ENCODE measurements around the gene TIAM2.

TIAM2 gene

GRCh38 chr6:155132617-155133016 lies 137.5 kb downstream of the TIAM2 start:
- DNase-seq, result no peak

- DNase-seq, result no peak
These were observed 145.9 kb downstream of the TIAM2 start for GRCh38 chr6:155141002-155141401.

- DNase-seq, result no peak
These were observed 146.4 kb downstream of the TIAM2 start for GRCh38 chr6:155141512-155141911.

- DNase-seq, result no peak
These were observed 147.3 kb downstream of the TIAM2 start for GRCh38 chr6:155142168-155143028.

- no peak for DNase-seq
These were observed 148.0 kb downstream of the TIAM2 start for GRCh38 chr6:155143029-155143577.

GRCh38 chr6:155143578-155144106 lies 148.5 kb downstream of the TIAM2 start:
- no peak for DNase-seq

- DNase-seq, result no peak
These were observed 151.1 kb downstream of the TIAM2 start for GRCh38 chr6:155146205-155146604.

- DNase-seq, result no peak
These were observed 153.0 kb downstream of the TIAM2 start for GRCh38 chr6:155147958-155148663.

- DNase-seq, result no peak
These were observed 156.0 kb downstream of the TIAM2 start for GRCh38 chr6:155150967-155151671.

GRCh38 chr6:155152211-155153076 lies 157.3 kb downstream of the TIAM2 start:
- no peak for DNase-seq

- DNase-seq, result peak; percentile 90 to 95
These were observed 159.2 kb downstream of the TIAM2 start for GRCh38 chr6:155154158-155154830.

- peak in 1 of 2 donors; percentile 25 for DNase-seq
These were observed 160.8 kb downstream of the TIAM2 start for GRCh38 chr6:155155787-155156447.

GRCh38 chr6:155157101-155157500 lies 162.0 kb downstream of the TIAM2 start:
- peak in 1 of 2 donors; percentile 19 for DNase-seq

GRCh38 chr6:155158030-155158843 lies 163.1 kb downstream of the TIAM2 start:
- DNase-seq, result no peak

GRCh38 chr6:155162682-155163081 lies 167.6 kb downstream of the TIAM2 start:
- DNase-seq, result no peak

GRCh38 chr6:155163601-155164000 lies 168.5 kb downstream of the TIAM2 start:
- DNase-seq, result no peak

GRCh38 chr6:155165029-155165710 lies 170.1 kb downstream of the TIAM2 start:
- no peak for DNase-seq

GRCh38 chr6:155170519-155170918 lies 175.4 kb downstream of the TIAM2 start:
- DNase-seq, result no peak
